HL-60 (cell line): Measurements from ENCODE around the gene TMEM127.

Experiments
- GABPA ChIP-seq: IDR thresholded peaks from 2 replicates; pipeline ENCODE4 v1.6.1; 2012; ENCODE audit warnings: low read depth
- TF ChIP-seq, protein P1 (sequence below): IDR thresholded peaks from 2 replicates; pipeline ENCODE4 v1.6.1; 2012; ENCODE audit warnings: low read depth; ENCODE audit not compliant: insufficient replicate concordance
- TF ChIP-seq, protein P2 (sequence below): IDR thresholded peaks from one replicate; pipeline ENCODE4 v1.5.1; 2011; ENCODE audit warnings: low read length, control low read depth, inconsistent platforms; ENCODE audit not compliant: insufficient read depth

DNA sequence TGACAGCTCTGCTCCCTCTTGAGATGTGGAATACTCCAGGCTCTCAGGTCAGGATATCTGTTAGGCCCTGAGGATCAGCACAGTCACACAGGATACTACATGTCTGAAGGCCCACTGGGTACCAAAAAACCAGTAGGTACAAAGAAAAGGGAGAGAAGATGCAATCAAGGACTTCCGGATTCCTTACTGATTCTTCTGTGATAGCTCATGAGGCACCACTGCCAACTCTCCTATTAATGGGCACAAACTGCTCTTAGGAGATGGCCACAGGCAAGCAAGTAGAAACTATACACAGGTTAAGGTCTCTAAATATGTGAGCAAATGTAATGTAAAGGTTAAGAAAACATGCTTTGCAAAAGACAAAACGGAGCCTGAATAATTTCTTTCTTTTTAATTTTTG lies 3.5 kb downstream of the TMEM127 start:
- TF ChIP-seq, protein P1, sequence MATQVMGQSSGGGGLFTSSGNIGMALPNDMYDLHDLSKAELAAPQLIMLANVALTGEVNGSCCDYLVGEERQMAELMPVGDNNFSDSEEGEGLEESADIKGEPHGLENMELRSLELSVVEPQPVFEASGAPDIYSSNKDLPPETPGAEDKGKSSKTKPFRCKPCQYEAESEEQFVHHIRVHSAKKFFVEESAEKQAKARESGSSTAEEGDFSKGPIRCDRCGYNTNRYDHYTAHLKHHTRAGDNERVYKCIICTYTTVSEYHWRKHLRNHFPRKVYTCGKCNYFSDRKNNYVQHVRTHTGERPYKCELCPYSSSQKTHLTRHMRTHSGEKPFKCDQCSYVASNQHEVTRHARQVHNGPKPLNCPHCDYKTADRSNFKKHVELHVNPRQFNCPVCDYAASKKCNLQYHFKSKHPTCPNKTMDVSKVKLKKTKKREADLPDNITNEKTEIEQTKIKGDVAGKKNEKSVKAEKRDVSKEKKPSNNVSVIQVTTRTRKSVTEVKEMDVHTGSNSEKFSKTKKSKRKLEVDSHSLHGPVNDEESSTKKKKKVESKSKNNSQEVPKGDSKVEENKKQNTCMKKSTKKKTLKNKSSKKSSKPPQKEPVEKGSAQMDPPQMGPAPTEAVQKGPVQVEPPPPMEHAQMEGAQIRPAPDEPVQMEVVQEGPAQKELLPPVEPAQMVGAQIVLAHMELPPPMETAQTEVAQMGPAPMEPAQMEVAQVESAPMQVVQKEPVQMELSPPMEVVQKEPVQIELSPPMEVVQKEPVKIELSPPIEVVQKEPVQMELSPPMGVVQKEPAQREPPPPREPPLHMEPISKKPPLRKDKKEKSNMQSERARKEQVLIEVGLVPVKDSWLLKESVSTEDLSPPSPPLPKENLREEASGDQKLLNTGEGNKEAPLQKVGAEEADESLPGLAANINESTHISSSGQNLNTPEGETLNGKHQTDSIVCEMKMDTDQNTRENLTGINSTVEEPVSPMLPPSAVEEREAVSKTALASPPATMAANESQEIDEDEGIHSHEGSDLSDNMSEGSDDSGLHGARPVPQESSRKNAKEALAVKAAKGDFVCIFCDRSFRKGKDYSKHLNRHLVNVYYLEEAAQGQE = no peak
- TF ChIP-seq, protein P2, sequence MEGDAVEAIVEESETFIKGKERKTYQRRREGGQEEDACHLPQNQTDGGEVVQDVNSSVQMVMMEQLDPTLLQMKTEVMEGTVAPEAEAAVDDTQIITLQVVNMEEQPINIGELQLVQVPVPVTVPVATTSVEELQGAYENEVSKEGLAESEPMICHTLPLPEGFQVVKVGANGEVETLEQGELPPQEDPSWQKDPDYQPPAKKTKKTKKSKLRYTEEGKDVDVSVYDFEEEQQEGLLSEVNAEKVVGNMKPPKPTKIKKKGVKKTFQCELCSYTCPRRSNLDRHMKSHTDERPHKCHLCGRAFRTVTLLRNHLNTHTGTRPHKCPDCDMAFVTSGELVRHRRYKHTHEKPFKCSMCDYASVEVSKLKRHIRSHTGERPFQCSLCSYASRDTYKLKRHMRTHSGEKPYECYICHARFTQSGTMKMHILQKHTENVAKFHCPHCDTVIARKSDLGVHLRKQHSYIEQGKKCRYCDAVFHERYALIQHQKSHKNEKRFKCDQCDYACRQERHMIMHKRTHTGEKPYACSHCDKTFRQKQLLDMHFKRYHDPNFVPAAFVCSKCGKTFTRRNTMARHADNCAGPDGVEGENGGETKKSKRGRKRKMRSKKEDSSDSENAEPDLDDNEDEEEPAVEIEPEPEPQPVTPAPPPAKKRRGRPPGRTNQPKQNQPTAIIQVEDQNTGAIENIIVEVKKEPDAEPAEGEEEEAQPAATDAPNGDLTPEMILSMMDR = no peak
- TF ChIP-seq GABPA = no peak
